SK-N-MC (cell line): ENCODE results near the gene THADA.

ENCODE experiments used
- EZH2 ChIP-seq: fragments of 200-600 bp; sonication (generic); IDR thresholded peaks from one replicate; pipeline ENCODE4 v1.6.1; 2017; ENCODE audit warnings: antibody characterized with exemption
- FOXP2 ChIP-seq: optimal IDR thresholded peaks from 2 replicates; pipeline ENCODE3; 2011; ENCODE audit warnings: mild to moderate bottlenecking, moderate library complexity; ENCODE audit not compliant: insufficient read depth; ENCODE audit errors: extremely low read length, control extremely low read depth
- POLR2AphosphoS5 ChIP-seq: IDR thresholded peaks from 2 replicates; pipeline ENCODE4 v1.6.1; 2012; ENCODE audit warnings: mild to moderate bottlenecking, low read depth, low read length, borderline replicate concordance

- TF ChIP-seq POLR2AphosphoS5 (no peak), EZH2 (no peak), FOXP2 (no peak)
Observed at GRCh38 chr2:43238176-43238575, 357.7 kb downstream of the THADA start.
